ENCODE measurements around the gene ZNF32. TPM values are rescaled to one million over a fixed set of nuclear protein-coding genes. Genes with fewer than 3 reads are reported as not detected.

The ZNF32 gene
- total RNA-seq, 4 donors from 2014 or later = 54.8 to 77.7 (median 57.4) TPM

DNA sequence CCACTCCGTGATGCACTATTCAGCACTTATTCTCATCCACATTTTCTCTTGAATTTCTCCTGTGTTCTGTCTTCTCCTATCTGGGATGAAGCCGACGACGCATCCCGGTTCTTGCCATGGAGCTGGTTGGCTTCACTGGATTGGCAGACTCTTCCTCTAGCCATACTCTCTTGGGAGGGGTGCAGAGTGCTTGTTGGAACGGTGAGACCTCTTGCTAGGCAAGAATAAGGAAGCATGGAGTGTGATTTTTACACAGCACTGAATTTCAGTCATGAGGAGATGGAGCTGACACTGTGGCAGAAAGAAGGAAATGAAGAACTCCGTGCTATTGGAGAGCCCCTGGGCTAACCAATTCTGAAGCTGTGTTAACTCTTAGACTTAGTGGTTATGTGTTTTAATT is 28.2 kb upstream of the ZNF32 start:
- no peaks in the 10 kb centered on the region for H3K36me3 ChIP-seq
- peaks cover 0 to 5% (median 0%) of the 10 kb centered on the region in 4 donors for H3K9me3 ChIP-seq
- peaks cover 8 to 54% (median 51%) of the 10 kb centered on the region in 4 donors for H3K4me1 ChIP-seq
- TF ChIP-seq, protein P1, sequence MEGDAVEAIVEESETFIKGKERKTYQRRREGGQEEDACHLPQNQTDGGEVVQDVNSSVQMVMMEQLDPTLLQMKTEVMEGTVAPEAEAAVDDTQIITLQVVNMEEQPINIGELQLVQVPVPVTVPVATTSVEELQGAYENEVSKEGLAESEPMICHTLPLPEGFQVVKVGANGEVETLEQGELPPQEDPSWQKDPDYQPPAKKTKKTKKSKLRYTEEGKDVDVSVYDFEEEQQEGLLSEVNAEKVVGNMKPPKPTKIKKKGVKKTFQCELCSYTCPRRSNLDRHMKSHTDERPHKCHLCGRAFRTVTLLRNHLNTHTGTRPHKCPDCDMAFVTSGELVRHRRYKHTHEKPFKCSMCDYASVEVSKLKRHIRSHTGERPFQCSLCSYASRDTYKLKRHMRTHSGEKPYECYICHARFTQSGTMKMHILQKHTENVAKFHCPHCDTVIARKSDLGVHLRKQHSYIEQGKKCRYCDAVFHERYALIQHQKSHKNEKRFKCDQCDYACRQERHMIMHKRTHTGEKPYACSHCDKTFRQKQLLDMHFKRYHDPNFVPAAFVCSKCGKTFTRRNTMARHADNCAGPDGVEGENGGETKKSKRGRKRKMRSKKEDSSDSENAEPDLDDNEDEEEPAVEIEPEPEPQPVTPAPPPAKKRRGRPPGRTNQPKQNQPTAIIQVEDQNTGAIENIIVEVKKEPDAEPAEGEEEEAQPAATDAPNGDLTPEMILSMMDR (IDR thresholded peaks at IDR 0.05) = no peak
- TF ChIP-seq POLR2AphosphoS5 (IDR thresholded peaks at IDR 0.05) (no peak), EP300 (IDR thresholded peaks at IDR 0.05) (no peak), POLR2A (IDR thresholded peaks at IDR 0.05; ENCODE audit: low read depth) (no peak)
- H3K4me3 ChIP-seq = no peak overlapping the region
- no peak for DNase-seq (ENCODE audit: extremely low spot score)
- H3K27me3 ChIP-seq = no peaks in the 10 kb centered on the region
- intact Hi-C loops (cut with DNase I) = no loop called here
- no peak overlapping the region for H3K27ac ChIP-seq (replicated peaks in 1 of 4)
- WGBS = 86% methylated on average over 7 of the region's 7 CpGs

GRCh38 chr10:43676331-43676730 is 27.6 kb upstream of the ZNF32 start:
- Histone ChIP-seq H3K4me1 (peaks cover 8 to 54% (median 53%) of the 10 kb centered on the region in 4 donors), H3K4me3 (no peak overlapping the region), H3K27me3 (peaks cover 0 to 1% (median 0%) of the 10 kb centered on the region in 4 donors), H3K36me3 (no peaks in the 10 kb centered on the region), H3K27ac (replicated peaks in 1 of 4) (no peak overlapping the region), H3K9me3 (peaks cover 0 to 5% (median 0%) of the 10 kb centered on the region in 4 donors)
- intact Hi-C loops (cut with DNase I) = no loop called here
- DNase-seq (ENCODE audit: extremely low spot score) = no peak
- no peak for TF ChIP-seq EP300 (IDR thresholded peaks at IDR 0.05)
- TF ChIP-seq, protein P1 (IDR thresholded peaks at IDR 0.05) = no peak
- 54% methylated on average over 4 of the region's 4 CpGs for WGBS

- H3K27ac ChIP-seq (replicated peaks in 1 of 4) = no peak overlapping the region
- H3K4me3 ChIP-seq = no peak overlapping the region
- no peaks in the 10 kb centered on the region for H3K36me3 ChIP-seq
- DNase-seq (ENCODE audit: extremely low spot score) = no peak
- peaks cover 5 to 39% (median 36%) of the 10 kb centered on the region in 4 donors for H3K4me1 ChIP-seq
- 75% methylated on average over 13 of the region's 13 CpGs for WGBS
- TF ChIP-seq EP300 (IDR thresholded peaks at IDR 0.05) (no peak), POLR2AphosphoS5 (IDR thresholded peaks at IDR 0.05) (no peak), POLR2A (IDR thresholded peaks at IDR 0.05; ENCODE audit: low read depth) (no peak)
- TF ChIP-seq, protein P1 (IDR thresholded peaks at IDR 0.05) = no peak
- intact Hi-C loops (cut with DNase I) = loop anchor here (5.0 kb wide), 2 partner anchors 638 to 1188 kb away; no protein-coding TSS in a partner anchor
- H3K27me3 ChIP-seq = peaks cover 0 to 18% (median 0%) of the 10 kb centered on the region in 4 donors
- H3K9me3 ChIP-seq = peaks cover 0 to 5% (median 0%) of the 10 kb centered on the region in 4 donors
These were observed 26.0 kb upstream of the ZNF32 start for GRCh38 chr10:43674553-43675210.

GRCh38 chr10:43673471-43673870 is 24.8 kb upstream of the ZNF32 start:
- peaks cover 0 to 28% (median 0%) of the 10 kb centered on the region in 4 donors for H3K27me3 ChIP-seq
- TF ChIP-seq POLR2A (IDR thresholded peaks at IDR 0.05; ENCODE audit: low read depth) (no peak), POLR2AphosphoS5 (IDR thresholded peaks at IDR 0.05) (no peak), EP300 (IDR thresholded peaks at IDR 0.05) (no peak)
- TF ChIP-seq, protein P1 (IDR thresholded peaks at IDR 0.05) = no peak
- WGBS = 88% methylated on average over 7 of the region's 7 CpGs
- peaks cover 5 to 27% (median 25%) of the 10 kb centered on the region in 4 donors for H3K4me1 ChIP-seq
- no peak overlapping the region for H3K4me3 ChIP-seq
- DNase-seq (ENCODE audit: extremely low spot score) = no peak
- H3K36me3 ChIP-seq = no peaks in the 10 kb centered on the region
- peaks cover 0 to 5% (median 0%) of the 10 kb centered on the region in 4 donors for H3K9me3 ChIP-seq
- intact Hi-C loops (cut with DNase I) = loop anchor here (5.0 kb wide), 2 partner anchors 639 to 1189 kb away; no protein-coding TSS in a partner anchor
- H3K27ac ChIP-seq (replicated peaks in 1 of 4) = no peak overlapping the region
